ENCODE measurements around the gene GPR141.

- no peak for TF ChIP-seq POLR2A (IDR thresholded peaks at IDR 0.05; ENCODE audit: low read length)
- TF ChIP-seq GATA1 (IDR thresholded peaks at IDR 0.05; ENCODE audit: low read depth, low read length), result no peak
Measured at GRCh38 chr7:37770838-37771237, 87.3 kb downstream of the GPR141 start.

Data from erythroblast (primary cell).